ENCODE measurements around the gene CRYL1. TPM values are rescaled to one million over a fixed set of nuclear protein-coding genes. Genes with fewer than 3 reads are reported as not detected.

The CRYL1 gene, protein sequence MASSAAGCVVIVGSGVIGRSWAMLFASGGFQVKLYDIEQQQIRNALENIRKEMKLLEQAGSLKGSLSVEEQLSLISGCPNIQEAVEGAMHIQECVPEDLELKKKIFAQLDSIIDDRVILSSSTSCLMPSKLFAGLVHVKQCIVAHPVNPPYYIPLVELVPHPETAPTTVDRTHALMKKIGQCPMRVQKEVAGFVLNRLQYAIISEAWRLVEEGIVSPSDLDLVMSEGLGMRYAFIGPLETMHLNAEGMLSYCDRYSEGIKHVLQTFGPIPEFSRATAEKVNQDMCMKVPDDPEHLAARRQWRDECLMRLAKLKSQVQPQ
- 19.0 and 22.2 TPM in 2 replicates for total RNA-seq

DNA sequence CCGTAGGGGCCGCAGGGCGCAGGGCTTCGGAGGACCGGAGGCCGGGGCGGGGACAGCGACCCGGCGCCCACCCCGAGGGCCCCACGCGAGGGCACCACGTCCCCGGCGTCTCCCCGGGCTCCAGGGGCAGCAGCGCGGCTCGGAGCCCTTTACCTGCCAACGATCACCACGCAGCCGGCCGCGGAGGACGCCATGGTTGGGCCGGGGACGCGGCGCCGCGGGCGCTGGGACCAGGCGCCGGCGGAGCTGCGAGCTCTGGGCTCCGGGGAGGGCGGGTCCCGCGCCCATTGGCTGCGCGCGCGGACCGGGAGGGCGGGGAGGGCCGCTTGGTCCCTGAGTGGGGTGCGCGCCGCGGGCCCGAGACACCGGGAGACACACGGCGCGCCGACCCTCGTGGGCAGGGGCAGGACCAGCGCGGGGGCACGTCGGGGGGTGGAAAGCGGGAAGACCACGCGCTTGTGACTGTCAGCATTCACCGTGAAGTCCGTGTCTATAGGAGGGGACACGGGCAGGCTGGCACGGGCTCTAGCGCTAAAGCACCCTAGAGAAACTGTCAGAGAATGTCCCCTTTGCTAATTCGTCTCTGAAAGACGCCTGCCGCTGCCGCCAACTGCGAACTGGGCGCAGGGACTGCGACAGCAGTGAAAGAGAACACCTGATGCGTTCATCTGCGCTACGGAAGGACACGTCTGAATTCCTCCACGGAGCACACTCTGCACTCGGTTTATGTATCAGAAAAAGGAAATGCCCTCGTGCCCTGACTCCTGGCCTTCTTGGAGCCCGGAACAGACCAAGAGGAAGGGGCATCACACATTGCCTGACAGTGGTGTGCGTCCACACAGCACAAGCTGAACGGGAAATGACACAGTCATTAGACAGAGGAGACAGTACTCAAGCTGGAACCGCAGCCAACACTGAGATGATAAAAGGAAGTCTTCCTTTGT is at the start of gene CRYL1:
CRYL1 (minus strand) TSS at position 257 of the 944 bp plus-strand sequence; CDS start at position 194, 63 bp downstream.

DNA sequence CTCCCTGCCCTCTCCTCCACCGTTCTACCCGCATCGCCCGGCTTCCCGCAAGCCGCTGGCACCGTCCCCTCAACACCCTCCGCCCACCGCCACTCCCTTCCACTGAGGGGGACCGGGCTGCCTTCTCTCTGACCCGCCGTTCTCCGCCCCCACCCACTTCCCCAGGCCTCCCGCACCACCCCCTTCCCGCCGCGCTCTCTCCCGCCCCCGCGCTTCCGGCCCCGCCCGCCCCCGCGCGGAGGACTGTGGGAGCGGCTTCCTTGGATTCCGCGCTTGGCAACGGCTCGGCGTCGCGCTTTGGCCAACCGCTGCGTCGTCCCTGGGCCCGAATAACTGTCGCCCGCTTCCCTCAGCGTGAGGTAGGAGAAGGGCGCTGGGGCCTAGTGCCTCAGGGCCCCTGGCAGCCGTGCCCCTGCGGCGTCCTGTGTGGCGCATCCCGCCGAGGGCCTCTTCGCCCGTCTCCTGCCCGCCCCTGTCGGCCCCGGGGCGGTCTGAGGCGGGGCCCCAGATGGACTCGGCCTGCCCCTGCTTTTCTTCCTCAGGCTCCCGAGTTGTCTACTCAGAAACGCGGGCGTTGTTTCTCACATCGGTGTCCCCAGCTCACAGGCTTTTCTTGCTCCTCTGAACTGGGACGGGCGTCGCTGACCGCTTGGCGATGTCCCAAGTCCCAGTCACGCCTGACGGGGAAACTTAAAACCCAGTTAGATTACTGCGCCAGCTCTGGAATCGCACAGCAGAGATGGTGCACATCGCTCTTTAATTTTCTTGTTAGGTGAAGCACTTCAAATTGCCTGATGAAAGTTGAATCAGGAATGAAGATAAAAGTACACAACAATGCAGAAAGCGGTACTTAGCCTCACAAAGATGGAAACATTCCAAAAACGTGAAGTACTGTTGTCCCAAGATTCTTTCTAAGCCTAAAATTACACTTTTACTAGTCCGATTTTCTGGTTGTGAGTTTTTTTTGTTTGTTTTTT is 41.5 kb upstream of the CRYL1 start, which contains the start of gene IFT88:
IFT88 (plus strand) TSS at position 260 of the 977 bp plus-strand sequence. CDS start 7,229 bp downstream, outside the sequence.

Other genes with a start within 250 kb of the CRYL1 start
- gene IFT88, start 41.3 kb upstream of the CRYL1 start, total RNA-seq, result 6.2 and 8.7 TPM in 2 replicates
- gene IL17D, start 177.8 kb upstream of the CRYL1 start, total RNA-seq, result 0.07 and 0.34 TPM in 2 replicates
- gene EEF1AKMT1, start 248.1 kb upstream of the CRYL1 start, total RNA-seq, result 7.0 and 7.9 TPM in 2 replicates